ENCODE results near the gene AGBL3. TPM values are rescaled to one million over a fixed set of nuclear protein-coding genes. Genes with fewer than 3 reads are reported as not detected.

AGBL3 gene
- total RNA-seq, 1 donor: 2.2 TPM

DNA sequence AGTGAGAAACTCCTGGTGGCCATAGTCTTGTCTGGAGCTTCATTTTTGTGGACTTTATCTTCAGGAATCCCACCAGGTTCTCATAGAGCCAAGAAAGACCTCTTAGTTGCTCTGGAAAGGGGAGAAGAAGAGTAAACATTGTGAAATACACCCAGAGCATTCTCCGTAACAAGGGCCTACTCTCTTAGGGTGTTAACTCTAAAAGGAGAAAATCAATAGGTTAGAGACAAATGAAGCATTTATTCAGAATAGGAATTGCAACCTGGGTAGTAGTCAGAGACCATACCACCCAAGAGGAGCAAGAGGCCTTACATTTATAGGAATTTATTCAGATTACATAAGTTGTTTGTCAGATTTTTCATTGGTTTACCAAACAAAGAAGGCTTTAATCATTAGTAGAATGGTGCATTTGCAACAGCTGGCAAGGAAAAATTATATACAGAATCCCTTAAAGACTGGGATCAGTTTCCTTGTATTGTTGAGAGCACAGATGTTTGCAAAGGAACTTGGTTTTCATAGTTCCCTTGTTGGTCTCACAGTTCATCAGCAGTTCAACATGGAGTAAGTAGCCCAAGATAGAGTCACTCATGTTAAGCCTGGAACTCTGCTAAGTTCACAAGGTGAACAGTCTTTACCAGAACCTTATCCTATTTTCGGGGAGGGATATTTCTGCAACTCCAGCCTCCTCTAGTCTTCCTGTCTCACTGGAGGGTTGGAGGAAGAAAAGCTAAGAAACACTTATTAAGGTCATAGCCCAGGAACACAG, 108.3 kb downstream of the AGBL3 start:
- TF ChIP-seq, protein P1, sequence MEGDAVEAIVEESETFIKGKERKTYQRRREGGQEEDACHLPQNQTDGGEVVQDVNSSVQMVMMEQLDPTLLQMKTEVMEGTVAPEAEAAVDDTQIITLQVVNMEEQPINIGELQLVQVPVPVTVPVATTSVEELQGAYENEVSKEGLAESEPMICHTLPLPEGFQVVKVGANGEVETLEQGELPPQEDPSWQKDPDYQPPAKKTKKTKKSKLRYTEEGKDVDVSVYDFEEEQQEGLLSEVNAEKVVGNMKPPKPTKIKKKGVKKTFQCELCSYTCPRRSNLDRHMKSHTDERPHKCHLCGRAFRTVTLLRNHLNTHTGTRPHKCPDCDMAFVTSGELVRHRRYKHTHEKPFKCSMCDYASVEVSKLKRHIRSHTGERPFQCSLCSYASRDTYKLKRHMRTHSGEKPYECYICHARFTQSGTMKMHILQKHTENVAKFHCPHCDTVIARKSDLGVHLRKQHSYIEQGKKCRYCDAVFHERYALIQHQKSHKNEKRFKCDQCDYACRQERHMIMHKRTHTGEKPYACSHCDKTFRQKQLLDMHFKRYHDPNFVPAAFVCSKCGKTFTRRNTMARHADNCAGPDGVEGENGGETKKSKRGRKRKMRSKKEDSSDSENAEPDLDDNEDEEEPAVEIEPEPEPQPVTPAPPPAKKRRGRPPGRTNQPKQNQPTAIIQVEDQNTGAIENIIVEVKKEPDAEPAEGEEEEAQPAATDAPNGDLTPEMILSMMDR (IDR thresholded peaks at IDR 0.05; ENCODE audit: extremely low read depth, low read depth, low read length): no peak
- Histone ChIP-seq H3K79me2 (ENCODE audit: insufficient read depth, low read length) (no peaks in the 10 kb centered on the region), H3K4me1 (ENCODE audit: insufficient read depth, low read length) (no peaks in the 10 kb centered on the region), H3K9me3 (ENCODE audit: low read depth, low read length) (no peaks in the 10 kb centered on the region), H3K36me3 (ENCODE audit: insufficient read depth, low read length) (no peaks in the 10 kb centered on the region), H3K4me2 (ENCODE audit: insufficient read depth, low read length) (no peak overlapping the region), H4K20me1 (ENCODE audit: insufficient read depth, low read length) (no peaks in the 10 kb centered on the region), H3K27ac (ENCODE audit: low read depth, low read length) (no peak overlapping the region), H3K4me3 (ENCODE audit: insufficient read depth, low read length) (no peak overlapping the region), H2AFZ (ENCODE audit: low read length) (peak overlapping the region; percentile 7), H3K27me3 (ENCODE audit: insufficient read depth, low read length) (no peaks in the 10 kb centered on the region)
- no peak for DNase-seq (ENCODE audit: insufficient read length, low spot score, missing footprints)

DNA sequence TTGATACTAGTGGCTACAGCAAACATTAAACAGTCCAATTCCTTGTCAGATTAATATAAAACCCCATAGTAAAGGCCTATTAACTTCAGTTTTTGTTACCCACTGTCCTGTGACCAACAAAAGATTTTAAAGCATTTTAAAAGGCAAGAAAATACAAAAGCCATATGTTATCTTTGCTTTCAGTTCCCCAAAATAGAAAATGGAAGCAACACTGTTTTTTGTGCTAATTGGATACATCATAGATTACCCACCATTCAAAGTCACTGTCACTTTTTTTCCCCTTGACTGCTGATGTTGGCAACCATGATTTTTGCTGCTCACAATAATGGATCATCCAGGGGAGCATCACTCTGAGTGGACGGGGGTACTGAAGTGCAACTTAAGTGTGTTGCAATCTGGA, 109.1 kb downstream of the AGBL3 start:
- no peak overlapping the region for H3K4me2 ChIP-seq (ENCODE audit: insufficient read depth, low read length)
- DNase-seq (ENCODE audit: insufficient read length, low spot score, missing footprints): no peak
- H3K27ac ChIP-seq (ENCODE audit: low read depth, low read length): no peak overlapping the region
- no peaks in the 10 kb centered on the region for H3K9me3 ChIP-seq (ENCODE audit: low read depth, low read length)
- H3K4me1 ChIP-seq (ENCODE audit: insufficient read depth, low read length): no peaks in the 10 kb centered on the region
- no peak overlapping the region for H2AFZ ChIP-seq (ENCODE audit: low read length)
- H3K79me2 ChIP-seq (ENCODE audit: insufficient read depth, low read length): no peaks in the 10 kb centered on the region
- no peaks in the 10 kb centered on the region for H3K36me3 ChIP-seq (ENCODE audit: insufficient read depth, low read length)
- no peak overlapping the region for H3K4me3 ChIP-seq (ENCODE audit: insufficient read depth, low read length)
- H3K27me3 ChIP-seq (ENCODE audit: insufficient read depth, low read length): no peaks in the 10 kb centered on the region
- H4K20me1 ChIP-seq (ENCODE audit: insufficient read depth, low read length): no peaks in the 10 kb centered on the region
- TF ChIP-seq, protein P1 (IDR thresholded peaks at IDR 0.05; ENCODE audit: extremely low read depth, low read depth, low read length): no peak

DNA sequence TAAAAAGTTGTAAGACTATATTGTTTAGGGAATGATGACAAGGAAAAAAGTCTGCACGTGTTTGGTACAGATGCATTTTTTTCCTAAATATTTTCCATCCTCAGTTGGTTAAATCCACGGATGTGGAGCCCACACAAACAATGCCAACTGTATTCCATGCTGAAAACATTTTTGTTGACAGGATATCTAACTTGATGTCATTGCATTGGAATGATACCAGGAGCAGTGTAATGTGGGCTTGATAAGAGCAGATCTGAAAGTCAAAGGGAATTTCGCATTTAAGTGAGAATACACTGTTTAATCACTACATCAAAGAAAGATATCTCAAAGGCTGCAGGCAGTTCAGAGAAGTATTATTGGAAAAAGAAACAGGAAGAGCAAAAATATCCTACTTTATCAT, 112.1 kb downstream of the AGBL3 start:
- H3K27ac ChIP-seq (ENCODE audit: low read depth, low read length): no peak overlapping the region
- H3K9me3 ChIP-seq (ENCODE audit: low read depth, low read length): no peaks in the 10 kb centered on the region
- H3K4me2 ChIP-seq (ENCODE audit: insufficient read depth, low read length): no peak overlapping the region
- DNase-seq (ENCODE audit: insufficient read length, low spot score, missing footprints): no peak
- no peaks in the 10 kb centered on the region for H3K79me2 ChIP-seq (ENCODE audit: insufficient read depth, low read length)
- TF ChIP-seq, protein P1 (IDR thresholded peaks at IDR 0.05; ENCODE audit: extremely low read depth, low read depth, low read length): no peak
- no peaks in the 10 kb centered on the region for H3K36me3 ChIP-seq (ENCODE audit: insufficient read depth, low read length)
- no peak overlapping the region for H3K4me3 ChIP-seq (ENCODE audit: insufficient read depth, low read length)
- no peaks in the 10 kb centered on the region for H3K4me1 ChIP-seq (ENCODE audit: insufficient read depth, low read length)
- no peaks in the 10 kb centered on the region for H3K27me3 ChIP-seq (ENCODE audit: insufficient read depth, low read length)
- H2AFZ ChIP-seq (ENCODE audit: low read length): no peak overlapping the region
- no peaks in the 10 kb centered on the region for H4K20me1 ChIP-seq (ENCODE audit: insufficient read depth, low read length)

DNA sequence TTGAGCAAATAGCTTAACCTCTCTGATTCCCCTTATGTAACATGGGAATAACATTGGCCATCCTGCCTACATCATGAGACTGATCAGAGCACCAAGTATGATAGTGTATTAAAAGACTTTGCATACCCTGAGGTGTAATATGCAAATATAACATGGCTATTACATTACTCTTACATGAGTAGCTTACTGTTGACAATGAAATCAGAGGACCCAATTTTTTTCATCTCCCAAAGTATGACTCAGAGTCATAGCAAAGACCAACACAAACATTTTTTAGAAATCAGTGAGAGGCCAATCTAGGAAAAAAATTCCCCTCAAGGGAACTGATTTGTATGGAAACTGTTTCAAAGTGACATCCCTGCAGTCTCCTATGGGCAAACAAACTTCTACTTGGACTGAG, 114.5 kb downstream of the AGBL3 start:
- no peak for DNase-seq (ENCODE audit: insufficient read length, low spot score, missing footprints)

More for the DNA sequence above, 114.5 kb downstream of the AGBL3 start:
- Histone ChIP-seq H3K79me2 (ENCODE audit: insufficient read depth, low read length) (no peaks in the 10 kb centered on the region), H3K4me1 (ENCODE audit: insufficient read depth, low read length) (no peaks in the 10 kb centered on the region), H2AFZ (ENCODE audit: low read length) (no peak overlapping the region), H3K27me3 (ENCODE audit: insufficient read depth, low read length) (no peaks in the 10 kb centered on the region), H3K27ac (ENCODE audit: low read depth, low read length) (no peak overlapping the region), H4K20me1 (ENCODE audit: insufficient read depth, low read length) (no peaks in the 10 kb centered on the region), H3K9me3 (ENCODE audit: low read depth, low read length) (no peaks in the 10 kb centered on the region), H3K4me2 (ENCODE audit: insufficient read depth, low read length) (no peak overlapping the region), H3K36me3 (ENCODE audit: insufficient read depth, low read length) (no peaks in the 10 kb centered on the region), H3K4me3 (ENCODE audit: insufficient read depth, low read length) (no peak overlapping the region)
- TF ChIP-seq, protein P1 (IDR thresholded peaks at IDR 0.05; ENCODE audit: extremely low read depth, low read depth, low read length): no peak

Measured in osteoblast (primary cell).